Progenitor cell of endocrine pancreas (in vitro differentiated cells): ENCODE data around the gene ACTRT2. TPM values are rescaled to one million over a fixed set of nuclear protein-coding genes. Genes with fewer than 3 reads are reported as not detected.

Experiments
- DNase-seq: peaks from one replicate; pipeline ENCODE4 v3.0.0; 2021; ENCODE audit warnings: low spot score; ENCODE audit not compliant: unreplicated experiment
- H3K27ac Mint-ChIP-seq: 2 replicates; pipeline ENCODE4 v1.8.0; 2021; ENCODE audit warnings: mild to moderate bottlenecking, moderate library complexity, mixed read lengths
- H3K27me3 Mint-ChIP-seq: 2 replicates; pipeline ENCODE4 v1.8.0; 2021; ENCODE audit warnings: mixed read lengths
- H3K36me3 Mint-ChIP-seq: 2 replicates; pipeline ENCODE4 v1.8.0; 2022; ENCODE audit warnings: mixed read lengths; ENCODE audit not compliant: insufficient read depth
- H3K4me1 Mint-ChIP-seq: 2 replicates; pipeline ENCODE4 v1.8.0; 2021; ENCODE audit warnings: low read depth, mixed read lengths
- H3K4me3 Mint-ChIP-seq: 2 replicates; pipeline ENCODE4 v1.8.0; 2021; ENCODE audit warnings: low read depth, mild to moderate bottlenecking, moderate library complexity, mixed read lengths
- H3K9me3 Mint-ChIP-seq: 2 replicates; pipeline ENCODE4 v1.8.0; 2021; ENCODE audit warnings: low read depth, mixed read lengths
- total RNA-seq: library from RNA; stranded (reverse); gene quantifications from 2 replicates; pipeline ENCODE4 v1.2.1, GENCODE V29; 2021
- TF ChIP-seq, protein P1 (sequence below): fragments of 200-600 bp; sonication (generic); IDR thresholded peaks from one replicate; pipeline ENCODE4 v1.5.0; 2021; ENCODE audit warnings: antibody characterized with exemption, mild to moderate bottlenecking; ENCODE audit not compliant: unreplicated experiment

Gene ACTRT2
- total RNA-seq, 1 donor from 2014 or later = not detected

DNA sequence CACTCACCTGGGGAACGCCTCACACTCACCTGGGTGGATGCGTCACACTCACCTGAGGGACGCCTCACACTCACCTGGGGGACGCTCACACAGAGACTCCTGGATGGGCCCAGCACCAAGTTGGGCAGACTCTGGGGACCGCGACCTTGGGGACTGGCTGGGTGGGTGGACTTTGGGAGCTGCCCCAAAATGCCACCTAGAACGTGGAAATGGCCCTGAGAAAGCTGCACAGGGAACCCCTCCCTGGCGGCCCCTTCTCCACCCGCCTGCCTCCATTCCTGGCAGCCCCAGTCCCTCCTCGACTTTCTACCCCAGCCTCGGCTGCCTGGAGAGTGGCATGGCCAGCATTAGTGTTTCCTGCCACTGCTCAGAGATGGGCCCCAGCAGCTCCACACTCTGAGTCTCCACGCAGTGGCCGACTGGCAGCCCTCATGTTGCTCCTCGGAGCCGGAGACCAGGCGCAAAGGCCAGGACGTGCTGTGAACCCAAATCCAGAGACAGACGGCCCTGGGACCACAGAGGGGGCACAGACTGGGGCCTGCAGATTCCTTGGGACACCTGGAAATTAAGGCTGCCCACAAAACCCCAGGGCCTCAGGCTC lies 46.5 kb upstream of the ACTRT2 start:
- no peaks in the 10 kb centered on the region for H3K4me1 Mint-ChIP-seq
- DNase-seq = no peak
- no peak overlapping the region for H3K27ac Mint-ChIP-seq

DNA sequence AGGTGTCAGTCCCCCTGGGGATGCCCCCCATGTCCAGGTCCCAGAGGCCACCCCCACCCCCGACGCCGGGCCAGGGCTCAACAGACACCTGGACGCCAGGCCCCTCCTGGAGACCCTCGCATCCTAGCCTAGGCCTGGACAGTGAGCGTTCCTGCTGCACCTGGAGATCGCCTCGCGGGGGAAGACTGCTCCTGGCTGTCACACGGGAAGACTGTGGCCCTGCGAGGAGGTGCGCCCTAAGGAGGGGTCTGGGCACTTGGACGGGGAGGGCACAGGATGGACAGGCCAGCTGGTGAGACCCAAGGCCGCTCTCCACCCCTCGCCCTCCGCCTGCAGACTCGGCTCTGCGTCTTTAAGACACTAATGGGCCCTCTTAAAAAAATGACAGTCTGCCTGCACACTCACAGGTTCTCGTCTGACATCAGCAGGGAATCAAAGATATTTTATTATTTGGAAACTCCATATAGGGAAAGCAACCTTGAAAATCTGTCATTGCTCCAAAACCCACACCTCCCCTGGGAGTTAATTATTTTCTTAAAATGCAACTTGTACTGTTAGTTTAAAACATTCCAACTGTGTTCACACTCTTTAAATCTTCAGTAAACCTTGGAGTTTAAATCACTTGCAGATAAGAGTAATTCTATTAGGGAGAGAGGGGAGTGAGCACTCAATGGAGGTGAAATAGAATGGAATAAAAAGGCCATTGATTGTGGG lies 45.6 kb upstream of the ACTRT2 start:
- H3K27me3 Mint-ChIP-seq = no peaks in the 10 kb centered on the region
- H3K4me1 Mint-ChIP-seq = no peaks in the 10 kb centered on the region
- no peak for DNase-seq
- H3K36me3 Mint-ChIP-seq = no peaks in the 10 kb centered on the region
- TF ChIP-seq, protein P1, sequence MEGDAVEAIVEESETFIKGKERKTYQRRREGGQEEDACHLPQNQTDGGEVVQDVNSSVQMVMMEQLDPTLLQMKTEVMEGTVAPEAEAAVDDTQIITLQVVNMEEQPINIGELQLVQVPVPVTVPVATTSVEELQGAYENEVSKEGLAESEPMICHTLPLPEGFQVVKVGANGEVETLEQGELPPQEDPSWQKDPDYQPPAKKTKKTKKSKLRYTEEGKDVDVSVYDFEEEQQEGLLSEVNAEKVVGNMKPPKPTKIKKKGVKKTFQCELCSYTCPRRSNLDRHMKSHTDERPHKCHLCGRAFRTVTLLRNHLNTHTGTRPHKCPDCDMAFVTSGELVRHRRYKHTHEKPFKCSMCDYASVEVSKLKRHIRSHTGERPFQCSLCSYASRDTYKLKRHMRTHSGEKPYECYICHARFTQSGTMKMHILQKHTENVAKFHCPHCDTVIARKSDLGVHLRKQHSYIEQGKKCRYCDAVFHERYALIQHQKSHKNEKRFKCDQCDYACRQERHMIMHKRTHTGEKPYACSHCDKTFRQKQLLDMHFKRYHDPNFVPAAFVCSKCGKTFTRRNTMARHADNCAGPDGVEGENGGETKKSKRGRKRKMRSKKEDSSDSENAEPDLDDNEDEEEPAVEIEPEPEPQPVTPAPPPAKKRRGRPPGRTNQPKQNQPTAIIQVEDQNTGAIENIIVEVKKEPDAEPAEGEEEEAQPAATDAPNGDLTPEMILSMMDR = no peak
- H3K27ac Mint-ChIP-seq = no peak overlapping the region
- H3K4me3 Mint-ChIP-seq = no peak overlapping the region
- peaks cover 3% of the 10 kb centered on the region for H3K9me3 Mint-ChIP-seq

More for the DNA sequence above, 46.5 kb upstream of the ACTRT2 start:
- Mint-ChIP-seq H3K36me3 (no peaks in the 10 kb centered on the region), H3K9me3 (no peaks in the 10 kb centered on the region), H3K27me3 (no peaks in the 10 kb centered on the region), H3K4me3 (no peak overlapping the region)
- TF ChIP-seq, protein P1 = no peak

DNA sequence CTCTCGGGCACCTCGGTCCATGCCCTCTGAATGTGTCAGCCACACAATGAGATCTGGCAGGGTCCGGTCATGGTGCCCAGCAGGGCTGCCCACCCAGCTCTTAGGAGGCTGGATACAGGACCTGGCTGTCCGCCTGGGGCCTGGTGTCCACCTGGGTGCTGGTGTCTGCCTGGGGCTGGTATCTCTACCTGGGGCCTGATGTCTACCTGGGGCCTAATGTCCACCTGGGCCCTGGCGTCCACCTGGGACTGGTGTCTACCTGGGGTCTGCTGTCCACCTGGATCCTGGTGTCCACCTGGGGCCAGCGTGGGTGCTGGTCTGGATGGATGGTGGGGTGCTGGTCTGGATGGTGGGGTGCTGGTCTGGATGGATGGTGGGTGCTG lies 45.1 kb upstream of the ACTRT2 start:
- H3K27ac Mint-ChIP-seq = no peak overlapping the region
- no peaks in the 10 kb centered on the region for H3K36me3 Mint-ChIP-seq
- TF ChIP-seq, protein P1 = no peak
- no peak overlapping the region for H3K4me3 Mint-ChIP-seq
- no peaks in the 10 kb centered on the region for H3K27me3 Mint-ChIP-seq
- no peaks in the 10 kb centered on the region for H3K4me1 Mint-ChIP-seq
- peaks cover 3% of the 10 kb centered on the region for H3K9me3 Mint-ChIP-seq
- no peak for DNase-seq

DNA sequence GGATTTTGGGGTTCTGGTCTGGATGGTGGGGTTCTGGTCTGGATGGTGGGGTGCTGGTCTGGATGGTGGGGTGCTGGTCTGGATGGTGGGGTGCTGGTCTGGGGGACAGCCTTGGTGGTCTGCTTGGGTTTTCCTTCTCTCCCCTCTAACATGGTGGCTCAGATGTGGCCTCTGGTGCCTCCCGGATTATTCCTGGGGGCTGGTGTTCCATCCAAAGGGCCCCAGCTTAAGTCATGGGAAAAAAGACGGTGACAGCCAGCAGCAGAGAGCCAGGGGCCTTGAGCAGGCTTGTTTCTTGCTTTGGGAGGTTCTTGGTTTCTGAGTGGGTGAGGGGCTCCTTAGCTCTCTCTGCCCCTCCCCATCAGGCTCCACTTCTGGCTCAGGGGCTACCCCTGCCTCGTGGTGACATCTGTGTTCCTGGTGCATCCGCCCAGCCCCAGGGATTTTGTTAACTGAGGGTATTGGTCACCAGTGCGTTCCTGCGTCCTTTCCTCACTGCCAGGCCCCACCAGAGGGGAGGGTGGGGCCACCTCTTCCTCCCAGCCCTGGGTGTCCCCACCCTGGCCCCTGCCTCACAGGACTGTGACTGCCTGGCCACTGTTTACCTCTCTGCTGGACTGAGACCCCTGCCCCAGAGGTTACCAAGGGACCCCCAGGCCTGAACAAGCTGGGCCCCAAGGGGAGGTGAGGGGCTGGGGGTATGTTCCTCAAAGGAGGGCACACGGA lies 43.2 kb upstream of the ACTRT2 start:
- H3K4me1 Mint-ChIP-seq = no peaks in the 10 kb centered on the region
- TF ChIP-seq, protein P1 = no peak
- peaks cover 8% of the 10 kb centered on the region for H3K9me3 Mint-ChIP-seq
- no peaks in the 10 kb centered on the region for H3K27me3 Mint-ChIP-seq
- no peaks in the 10 kb centered on the region for H3K36me3 Mint-ChIP-seq
- H3K27ac Mint-ChIP-seq = no peak overlapping the region
- no peak overlapping the region for H3K4me3 Mint-ChIP-seq
- DNase-seq = no peak

DNA sequence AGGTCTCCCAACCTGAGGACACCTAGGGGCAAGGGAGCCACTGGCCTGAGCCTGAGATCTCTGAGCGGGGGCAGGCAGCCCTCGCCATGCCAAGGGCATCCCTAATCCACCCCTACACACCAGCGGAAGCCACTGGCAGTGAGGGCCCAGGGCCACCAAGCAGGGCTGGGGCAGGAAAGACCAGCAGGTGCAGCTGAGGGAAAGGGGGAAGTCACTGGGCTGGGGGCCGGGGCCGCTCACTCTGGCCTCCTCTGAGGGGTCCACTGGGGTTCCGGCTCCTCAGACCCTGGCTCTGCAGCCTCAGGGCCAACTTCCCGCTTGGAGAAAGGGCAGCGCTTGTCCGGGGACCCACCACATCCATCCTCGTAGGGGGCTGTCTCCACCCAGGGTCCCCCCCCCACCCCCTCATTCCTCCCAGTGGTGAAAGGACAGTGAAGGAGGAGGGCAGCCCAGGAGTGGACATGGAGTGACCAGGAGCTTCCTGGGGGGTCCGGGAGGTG lies 42.5 kb upstream of the ACTRT2 start:
- TF ChIP-seq, protein P1 = no peak
- Mint-ChIP-seq H3K36me3 (no peaks in the 10 kb centered on the region), H3K4me3 (no peak overlapping the region), H3K4me1 (no peaks in the 10 kb centered on the region), H3K9me3 (peaks cover 8% of the 10 kb centered on the region), H3K27me3 (no peaks in the 10 kb centered on the region), H3K27ac (no peak overlapping the region)
- no peak for DNase-seq
